HEK293T (cell line): ENCODE results near the gene ZNF48.

Source experiments
- ARNT ChIP-seq: fragments of 450-650 bp; IDR thresholded peaks from 2 replicates; pipeline ENCODE4 v1.6.1; 2017; ENCODE audit warnings: mild to moderate bottlenecking
- BHLHE40 ChIP-seq: fragments of 450-650 bp; IDR thresholded peaks from 2 replicates; pipeline ENCODE4 v1.6.1; 2016; ENCODE audit warnings: mild to moderate bottlenecking, moderate library complexity, borderline replicate concordance
- CTBP1 ChIP-seq: fragments of 450-650 bp; IDR thresholded peaks from 2 replicates; pipeline ENCODE4 v1.6.1; 2016; ENCODE audit warnings: borderline replicate concordance
- ELF4 ChIP-seq: fragments of 450-650 bp; IDR thresholded peaks from 2 replicates; pipeline ENCODE4 v1.6.1; 2017; ENCODE audit warnings: antibody characterized with exemption
- FOXA1 ChIP-seq: fragments of 450-650 bp; IDR thresholded peaks from 2 replicates; pipeline ENCODE4 v1.6.1; 2016; ENCODE audit warnings: mild to moderate bottlenecking
- FOXK2 ChIP-seq: fragments of 450-650 bp; IDR thresholded peaks from 2 replicates; pipeline ENCODE4 v1.6.1; 2016; ENCODE audit warnings: mild to moderate bottlenecking
- FOXM1 ChIP-seq: fragments of 450-650 bp; IDR thresholded peaks from 2 replicates; pipeline ENCODE4 v1.6.1; 2017; ENCODE audit warnings: mild to moderate bottlenecking, borderline replicate concordance
- NFRKB ChIP-seq: fragments of 450-650 bp; IDR thresholded peaks from 2 replicates; pipeline ENCODE4 v1.6.1; 2016; ENCODE audit warnings: mild to moderate bottlenecking, moderate library complexity
- PKNOX1 ChIP-seq: fragments of 450-650 bp; IDR thresholded peaks from 2 replicates; pipeline ENCODE4 v1.6.1; 2016
- SP1 ChIP-seq: fragments of 450-650 bp; IDR thresholded peaks from 2 replicates; pipeline ENCODE4 v1.6.1; 2017
- SUZ12 ChIP-seq: fragments of 450-650 bp; IDR thresholded peaks from 2 replicates; pipeline ENCODE4 v1.6.1; 2016; ENCODE audit warnings: mild to moderate bottlenecking
- TARDBP ChIP-seq: fragments of 450-650 bp; IDR thresholded peaks from 2 replicates; pipeline ENCODE4 v1.6.1; 2016

- TF ChIP-seq FOXM1 (no peak), SP1 (no peak), ARNT (no peak), FOXK2 (no peak), FOXA1 (no peak), ELF4 (no peak), CTBP1 (no peak), NFRKB (no peak), SUZ12 (no peak), TARDBP (no peak), BHLHE40 (no peak), PKNOX1 (no peak)
Measured at GRCh38 chr16:30428055-30428454, 32.8 kb downstream of the ZNF48 start.
